ENCODE results near the gene PRR36. TPM values are rescaled to one million over a fixed set of nuclear protein-coding genes. Genes with fewer than 3 reads are reported as not detected.

PRR36 gene
- polyA plus RNA-seq, 2 of the 4 experiments (the other 2 are of a cell fraction), result 0.04 to 0.35 TPM

DNA sequence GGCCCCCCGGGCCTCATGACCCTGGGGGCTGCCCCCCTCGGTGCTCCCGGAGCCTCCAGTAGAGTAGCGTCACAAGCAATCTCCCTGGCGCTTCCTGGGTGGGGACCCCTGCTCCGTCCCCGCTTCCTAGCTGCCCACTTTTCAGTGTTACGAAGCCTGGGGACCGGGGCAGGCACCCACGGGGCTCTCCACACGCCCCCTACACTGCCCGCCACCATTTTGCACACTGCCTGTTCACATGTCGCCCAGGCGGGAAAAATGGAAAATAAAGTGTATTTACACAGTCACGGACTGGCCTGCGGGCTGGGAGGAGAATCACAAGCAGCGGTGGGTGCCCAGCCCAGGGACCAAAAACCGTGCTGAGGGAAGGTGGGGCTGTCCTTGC, 9.5 kb downstream of the PRR36 start:
- DNase-seq (ENCODE audit: low read depth in 1 of 2, low spot score in 1 of 2) (no peak), FAIRE-seq (no peak), ATAC-seq (no peak)
- H3K4me3 ChIP-seq, result no peak overlapping the region
- no peak overlapping the region for H3K27ac ChIP-seq
- ChIA-PET POLR2A (no interaction called here), CTCF (interaction anchor here (2.4 kb wide), 1 partner anchor 12 kb away, joined by 9 read pairs; no protein-coding TSS in a partner anchor)
- 67% methylated on average over 11 of the region's 18 CpGs for WGBS (ENCODE audit: missing lambda C conversion rate)
- no peak overlapping the region for H3K4me2 ChIP-seq
- no peak for TF ChIP-seq RFX5 (IDR thresholded peaks at IDR 0.05)
- H3K4me1 ChIP-seq, result peaks cover 7% of the 10 kb centered on the region
- no peaks in the 10 kb centered on the region for H3K9me3 ChIP-seq

DNA sequence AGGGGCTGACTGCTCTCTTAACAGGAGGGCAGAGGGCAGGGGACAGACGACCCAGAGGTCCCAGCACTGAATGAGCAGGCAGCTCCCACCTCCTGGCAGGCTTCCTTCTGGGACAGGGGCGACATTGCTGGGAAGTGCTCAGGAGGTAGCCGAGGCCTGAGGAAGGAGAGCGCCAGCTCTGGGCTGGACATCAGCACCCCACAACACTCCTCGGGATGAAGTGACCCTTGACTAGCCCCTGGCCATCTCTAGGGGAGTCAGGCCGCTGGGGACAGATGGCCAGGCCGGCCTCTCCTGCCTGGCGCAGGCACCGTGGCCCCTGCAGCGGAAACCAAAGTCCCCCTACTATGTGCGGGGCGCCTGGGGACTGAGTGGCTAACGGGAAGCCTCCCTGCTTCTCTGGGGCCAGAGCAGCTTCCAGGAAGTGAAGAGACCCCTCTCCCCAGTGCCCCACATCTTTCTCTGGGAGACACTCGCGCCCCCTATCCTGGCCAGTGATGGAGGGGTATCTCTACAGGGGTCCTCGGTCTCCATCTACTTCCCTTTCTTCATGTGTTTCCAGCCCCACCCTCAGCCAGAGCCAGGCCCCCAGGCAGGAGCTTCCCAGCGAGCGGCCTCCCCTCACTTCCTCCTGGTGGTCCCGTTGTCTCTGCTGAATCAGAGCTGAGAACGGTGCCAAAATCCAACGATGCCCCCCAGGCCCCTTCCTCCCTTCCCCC, 10.1 kb downstream of the PRR36 start:
- no peak for TF ChIP-seq ZFP36 (IDR thresholded peaks at IDR 0.05; ENCODE audit: borderline replicate concordance, partially characterized antibody)
- TF ChIP-seq, protein P1, sequence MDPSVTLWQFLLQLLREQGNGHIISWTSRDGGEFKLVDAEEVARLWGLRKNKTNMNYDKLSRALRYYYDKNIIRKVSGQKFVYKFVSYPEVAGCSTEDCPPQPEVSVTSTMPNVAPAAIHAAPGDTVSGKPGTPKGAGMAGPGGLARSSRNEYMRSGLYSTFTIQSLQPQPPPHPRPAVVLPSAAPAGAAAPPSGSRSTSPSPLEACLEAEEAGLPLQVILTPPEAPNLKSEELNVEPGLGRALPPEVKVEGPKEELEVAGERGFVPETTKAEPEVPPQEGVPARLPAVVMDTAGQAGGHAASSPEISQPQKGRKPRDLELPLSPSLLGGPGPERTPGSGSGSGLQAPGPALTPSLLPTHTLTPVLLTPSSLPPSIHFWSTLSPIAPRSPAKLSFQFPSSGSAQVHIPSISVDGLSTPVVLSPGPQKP (IDR thresholded peaks at IDR 0.05; ENCODE audit: low read depth, low read length), result no peak
- no peak for TF ChIP-seq SREBF2 (IDR thresholded peaks at IDR 0.05)
- no peak for TF ChIP-seq HOXB5 (CRISPR knock-in tag; IDR thresholded peaks at IDR 0.05)
- TF ChIP-seq ZC3H11A (IDR thresholded peaks at IDR 0.05), result no peak
- TF ChIP-seq NR3C1 (IDR thresholded peaks at IDR 0.05), result no peak
- no peak for TF ChIP-seq FOSB (CRISPR knock-in tag; IDR thresholded peaks at IDR 0.05)
- TF ChIP-seq FOSL2 (IDR thresholded peaks at IDR 0.05), result no peak
- no peak for TF ChIP-seq FOSL2 (CRISPR knock-in tag; IDR thresholded peaks at IDR 0.05)
- TF ChIP-seq, protein P2, sequence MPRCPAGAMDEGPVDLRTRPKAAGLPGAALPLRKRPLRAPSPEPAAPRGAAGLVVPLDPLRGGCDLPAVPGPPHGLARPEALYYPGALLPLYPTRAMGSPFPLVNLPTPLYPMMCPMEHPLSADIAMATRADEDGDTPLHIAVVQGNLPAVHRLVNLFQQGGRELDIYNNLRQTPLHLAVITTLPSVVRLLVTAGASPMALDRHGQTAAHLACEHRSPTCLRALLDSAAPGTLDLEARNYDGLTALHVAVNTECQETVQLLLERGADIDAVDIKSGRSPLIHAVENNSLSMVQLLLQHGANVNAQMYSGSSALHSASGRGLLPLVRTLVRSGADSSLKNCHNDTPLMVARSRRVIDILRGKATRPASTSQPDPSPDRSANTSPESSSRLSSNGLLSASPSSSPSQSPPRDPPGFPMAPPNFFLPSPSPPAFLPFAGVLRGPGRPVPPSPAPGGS (IDR thresholded peaks at IDR 0.05), result no peak
- no peak for TF ChIP-seq MAFK (IDR thresholded peaks at IDR 0.05; ENCODE audit: partially characterized antibody)
- peaks cover 7% of the 10 kb centered on the region for H3K4me1 ChIP-seq
- no peak overlapping the region for H3K4me3 ChIP-seq
- H3K27ac ChIP-seq, result no peak overlapping the region
- 96% methylated on average over 5 of the region's 21 CpGs for WGBS (ENCODE audit: missing lambda C conversion rate)
- CTCF ChIA-PET, result interaction anchor here (2.4 kb wide), 1 partner anchor 11 kb away, joined by 9 read pairs; no protein-coding TSS in a partner anchor
- DNase-seq (ENCODE audit: low read depth in 1 of 2, low spot score in 1 of 2), result no peak
- no peaks in the 10 kb centered on the region for H3K9me3 ChIP-seq
- no peak overlapping the region for H3K4me2 ChIP-seq
- POLR2A ChIA-PET, result no interaction called here
- no peak for ATAC-seq
- FAIRE-seq, result no peak

DNA sequence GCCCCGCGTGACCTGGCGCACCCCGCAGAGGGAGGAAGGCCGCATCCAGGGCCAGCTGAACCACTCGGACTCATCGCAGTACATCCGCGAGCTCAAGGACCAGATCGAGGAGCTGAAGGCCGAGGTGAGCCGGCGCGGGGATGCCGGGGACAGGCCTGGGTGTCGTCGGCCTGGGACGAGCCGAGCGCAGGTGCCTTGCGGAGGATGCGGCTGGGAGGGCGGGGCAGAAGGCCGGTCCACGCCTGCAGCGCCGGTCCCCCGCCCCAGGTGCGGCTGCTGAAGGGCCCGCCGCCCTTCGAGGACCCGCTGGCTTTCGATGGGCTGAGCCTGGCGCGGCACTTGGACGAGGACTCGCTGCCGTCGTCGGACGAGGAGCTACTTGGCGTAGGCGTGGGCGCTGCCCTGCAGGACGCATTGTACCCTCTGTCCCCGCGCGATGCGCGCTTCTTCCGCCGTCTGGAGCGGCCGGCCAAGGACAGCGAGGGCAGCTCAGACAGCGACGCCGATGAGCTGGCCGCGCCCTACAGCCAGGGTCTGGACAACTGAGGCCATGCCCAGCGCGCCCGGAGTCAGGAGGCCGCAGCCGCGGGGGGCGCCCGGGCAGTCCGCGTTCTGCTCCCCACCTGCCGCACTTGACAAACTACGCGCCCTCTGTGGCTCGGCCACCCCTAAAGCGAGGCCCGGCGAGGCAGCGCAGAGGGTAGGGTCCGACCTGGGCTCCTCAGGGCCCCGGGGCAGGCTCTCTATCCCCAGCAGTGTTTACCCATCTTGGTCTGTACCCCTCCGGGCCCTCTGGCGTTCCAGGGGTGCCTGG, 10.8 kb downstream of the PRR36 start:
- H3K9me3 ChIP-seq, result no peaks in the 10 kb centered on the region
- WGBS (ENCODE audit: missing lambda C conversion rate), result 84% methylated on average over 12 of the region's 83 CpGs
- DNase-seq (ENCODE audit: low read depth in 1 of 2, low spot score in 1 of 2), result no peak
- CTCF ChIA-PET, result interaction anchor here (2.4 kb wide), 1 partner anchor 10 kb away, joined by 9 read pairs; no protein-coding TSS in a partner anchor
- H3K27ac ChIP-seq, result no peak overlapping the region
- ATAC-seq, result no peak
- TF ChIP-seq, protein P3, sequence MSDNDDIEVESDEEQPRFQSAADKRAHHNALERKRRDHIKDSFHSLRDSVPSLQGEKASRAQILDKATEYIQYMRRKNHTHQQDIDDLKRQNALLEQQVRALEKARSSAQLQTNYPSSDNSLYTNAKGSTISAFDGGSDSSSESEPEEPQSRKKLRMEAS (IDR thresholded peaks at IDR 0.05), result no peak
- TF ChIP-seq GATA3 (IDR thresholded peaks at IDR 0.05; ENCODE audit: borderline replicate concordance) (no peak), TP53 (CRISPR knock-in tag; IDR thresholded peaks at IDR 0.05) (no peak), NPAS2 (CRISPR knock-in tag; IDR thresholded peaks at IDR 0.05; ENCODE audit: borderline replicate concordance) (no peak), RNF2 (IDR thresholded peaks at IDR 0.05; ENCODE audit: borderline replicate concordance, low read depth) (no peak)
- peaks cover 5% of the 10 kb centered on the region for H3K4me1 ChIP-seq
- POLR2A ChIA-PET, result no interaction called here
- H3K4me3 ChIP-seq, result no peak overlapping the region; the same call in 2 of the 3 replicates
- peak overlapping the region; percentile 85; the same call in 1 of the 3 replicates for H3K4me2 ChIP-seq
- no peak for FAIRE-seq
